ENCODE measurements around the gene S100A5.
"Not testable (repeated sequence)": the region's sequence is repeated elsewhere in the genome, so short reads cannot be mapped to it uniquely, and the experiment has no call there.

Gene S100A5

GRCh38 chr1:153566414-153567371 is 26.0 kb upstream of the S100A5 start:
- DNase-seq (ENCODE audit: low read depth in 2 of 2): peak; percentile 72 to 90

- peak in 1 of 2 donors; percentile 26 for DNase-seq (ENCODE audit: low read depth in 2 of 2)
Observed at GRCh38 chr1:153565529-153566374, 25.0 kb upstream of the S100A5 start, which contains the start of gene S100A2. Gene S100A2, minus strand, starts transcription at chr1:153565844. Its CDS starts 1,967 bp downstream, at chr1:153563877.

- no peak for DNase-seq (ENCODE audit: low read depth in 2 of 2)
Observed at GRCh38 chr1:153563991-153564390, 23.3 kb upstream of the S100A5 start.

- no peak for DNase-seq (ENCODE audit: low read depth in 2 of 2)
Observed at GRCh38 chr1:153563483-153563901, 22.8 kb upstream of the S100A5 start.

- not testable (repeated sequence) for DNase-seq (ENCODE audit: low read depth in 2 of 2)
Observed at GRCh38 chr1:153562021-153562420, 21.3 kb upstream of the S100A5 start.

GRCh38 chr1:153561466-153561985 is 20.8 kb upstream of the S100A5 start:
- DNase-seq (ENCODE audit: low read depth in 2 of 2): no peak

- DNase-seq (ENCODE audit: low read depth in 2 of 2): no peak
Observed at GRCh38 chr1:153560771-153561465, 20.2 kb upstream of the S100A5 start.

- DNase-seq (ENCODE audit: low read depth in 2 of 2): no peak
Observed at GRCh38 chr1:153560241-153560640, 19.5 kb upstream of the S100A5 start.

GRCh38 chr1:153557877-153558276 is 17.1 kb upstream of the S100A5 start:
- DNase-seq (ENCODE audit: low read depth in 2 of 2): no peak

GRCh38 chr1:153556348-153556747 is 15.6 kb upstream of the S100A5 start:
- DNase-seq (ENCODE audit: low read depth in 2 of 2): no peak

GRCh38 chr1:153553830-153554541 is 13.3 kb upstream of the S100A5 start:
- no peak for DNase-seq (ENCODE audit: low read depth in 2 of 2)

GRCh38 chr1:153553096-153553495 is 12.4 kb upstream of the S100A5 start:
- no peak for DNase-seq (ENCODE audit: low read depth in 2 of 2)

GRCh38 chr1:153552335-153552734 is 11.6 kb upstream of the S100A5 start:
- DNase-seq (ENCODE audit: low read depth in 2 of 2): no peak

GRCh38 chr1:153550827-153551500 is 10.2 kb upstream of the S100A5 start:
- no peak for DNase-seq (ENCODE audit: low read depth in 2 of 2)

- no peak for DNase-seq (ENCODE audit: low read depth in 2 of 2)
Observed at GRCh38 chr1:153550398-153550758, 9.6 kb upstream of the S100A5 start.

- DNase-seq (ENCODE audit: low read depth in 2 of 2): no peak
Observed at GRCh38 chr1:153549741-153550397, 9.1 kb upstream of the S100A5 start.

- DNase-seq (ENCODE audit: low read depth in 2 of 2): no peak
Observed at GRCh38 chr1:153548722-153549688, 8.3 kb upstream of the S100A5 start, which contains the start of gene S100A3. Gene S100A3, minus strand, starts transcription at chr1:153549258. Its CDS starts 773 bp downstream, at chr1:153548485.
